Bladder microvascular endothelial cell (primary cell): ENCODE data around the gene FOXD4L6. TPM values are rescaled to one million over a fixed set of nuclear protein-coding genes. Genes with fewer than 3 reads are reported as not detected.

Source experiments
- total RNA-seq: library from RNA; depleted of rRNA; stranded (reverse); fragments of >200 nt; gene quantifications from 2 replicates; pipeline ENCODE4 v1.2.3, GENCODE V29; 2014

Gene FOXD4L6
- 0.06 TPM in 1 of 2 replicates, not detected in the other for total RNA-seq

GRCh38 chr9:41128581-41128980 lies at the start of gene FOXD4L6:
Gene FOXD4L6, minus strand, starts transcription at chr9:41128681. Its CDS starts 298 bp downstream, at chr9:41128383.

Other genes starting within 250 kb of the FOXD4L6 start
- gene ZNG1F, start 60.6 kb upstream of the FOXD4L6 start, total RNA-seq: 3.6 and 22.7 TPM in 2 replicates